SK-N-MC (cell line): Measurements from ENCODE around the gene RBM4B.

Experiments used
- EZH2 ChIP-seq: fragments of 200-600 bp; sonication (generic); IDR thresholded peaks from one replicate; pipeline ENCODE4 v1.6.1; 2017; ENCODE audit warnings: antibody characterized with exemption
- POLR2AphosphoS5 ChIP-seq: IDR thresholded peaks from 2 replicates; pipeline ENCODE4 v1.6.1; 2012; ENCODE audit warnings: mild to moderate bottlenecking, low read depth, low read length, borderline replicate concordance

GRCh38 chr11:66636411-66636810 is 41.3 kb downstream of the RBM4B start:
- TF ChIP-seq EZH2, result no peak
- TF ChIP-seq POLR2AphosphoS5, result no peak
